IMR-90 (cell line): ENCODE results near the gene ZNF217. TPM values are rescaled to one million over a fixed set of nuclear protein-coding genes. Genes with fewer than 3 reads are reported as not detected.
A peak's percentile ranks its signal among the peaks of the same experiment; 100 is the strongest.

Experiments
- ATAC-seq: fragments of 200-7000 bp; cut with Tn5 transposase; 2 replicates; pipeline ENCODE4 v1.9.1; 2020; ENCODE audit warnings: low read depth, mild to moderate bottlenecking, moderate library complexity
- BruUV-seq: library from RNA; stranded (reverse); fragments of 400-500 nt; replicated peaks from 2 replicates; lab custom pipeline; 2021; lab: Mats Ljungman, UMichigan
- CTCF ChIA-PET: fragments of 300-600 bp; formaldehyde crosslinking; extraction: SDS; loops from one replicate; lab custom pipeline; 2021; ENCODE audit warnings: antibody characterized with exemption; lab: Yijun Ruan, JAX
- POLR2A ChIA-PET: fragments of 300-600 bp; sonication (Branson Sonifier 250); formaldehyde crosslinking; loops from one replicate; lab custom pipeline; 2022; ENCODE audit warnings: antibody characterized with exemption; ENCODE audit not compliant: unreplicated experiment; lab: Charles Lee
- DNase-seq: peaks from one replicate; pipeline ENCODE4 v3.0.0; 2013
- H2AFZ ChIP-seq: replicated peaks from 2 replicates; pipeline ENCODE3; 2013; ENCODE audit warnings: low read length, mild to moderate bottlenecking; ENCODE audit not compliant: poor library complexity
- H2AK5ac ChIP-seq: 2 replicates; pipeline ENCODE4 v1.6.1; 2013; ENCODE audit warnings: low read depth, low read length, inconsistent platforms
- H2AK9ac ChIP-seq: replicated peaks from 2 replicates; pipeline ENCODE3; 2013; ENCODE audit warnings: mild to moderate bottlenecking, low read depth, low read length, moderate library complexity; ENCODE audit not compliant: poor library complexity
- H2BK120ac ChIP-seq: 2 replicates; pipeline ENCODE4 v1.6.1; 2013; ENCODE audit warnings: low read depth, low read length, inconsistent platforms
- H2BK15ac ChIP-seq: 3 replicates; pipeline ENCODE4 v1.6.1; 2013; ENCODE audit warnings: low read depth, low read length, inconsistent platforms
- H2BK20ac ChIP-seq: 2 replicates; pipeline ENCODE4 v1.6.1; 2013; ENCODE audit warnings: low read depth, mild to moderate bottlenecking, inconsistent platforms, low read length, moderate library complexity
- H2BK5ac ChIP-seq: 2 replicates; pipeline ENCODE4 v1.6.1; 2013; ENCODE audit warnings: mild to moderate bottlenecking, low read depth, low read length, inconsistent platforms; ENCODE audit not compliant: poor library complexity, severe bottlenecking
- H3K14ac ChIP-seq: replicated peaks from 2 replicates; pipeline ENCODE4 v1.6.1; 2013; ENCODE audit warnings: low read depth, low read length, inconsistent platforms
- H3K18ac ChIP-seq: 2 replicates; pipeline ENCODE4 v1.6.1; 2013; ENCODE audit warnings: low read depth, low read length, control low read depth
- H3K23ac ChIP-seq: 2 replicates; pipeline ENCODE4 v1.6.1; 2013; ENCODE audit warnings: low read depth, low read length, inconsistent platforms
- H3K27ac ChIP-seq: 2 replicates; pipeline ENCODE4 v1.5.1; 2013; ENCODE audit warnings: mild to moderate bottlenecking, control low read depth, low read length; ENCODE audit not compliant: insufficient read depth
- H3K27me3 ChIP-seq: 2 replicates; pipeline ENCODE4 v1.6.1; 2013; ENCODE audit warnings: low read length; ENCODE audit not compliant: control insufficient read depth, insufficient read depth
- H3K36me3 ChIP-seq: 2 replicates; pipeline ENCODE4 v1.6.1; 2013; ENCODE audit warnings: low read length, mixed read lengths; ENCODE audit not compliant: control insufficient read depth, insufficient read depth
- H3K4ac ChIP-seq: 2 replicates; pipeline ENCODE4 v1.6.1; 2013; ENCODE audit warnings: low read depth, low read length, inconsistent platforms
- H3K4me1 ChIP-seq: 2 replicates; pipeline ENCODE4 v1.6.1; 2013; ENCODE audit warnings: low read length, mixed read lengths; ENCODE audit not compliant: control insufficient read depth, insufficient read depth
- H3K4me2 ChIP-seq: 2 replicates; pipeline ENCODE4 v1.6.1; 2013; ENCODE audit warnings: low read depth, mild to moderate bottlenecking, control low read depth, low read length, moderate library complexity
- H3K4me3 ChIP-seq: 2 replicates; pipeline ENCODE4 v1.5.1; 2013; ENCODE audit warnings: low read depth, mild to moderate bottlenecking, control low read depth, low read length, moderate library complexity; ENCODE audit not compliant: insufficient read depth
- H3K56ac ChIP-seq: 2 replicates; pipeline ENCODE4 v1.6.1; 2013; ENCODE audit warnings: low read length, inconsistent platforms; ENCODE audit not compliant: insufficient read depth; ENCODE audit errors: extremely low read depth
- H3K79me1 ChIP-seq, 2 experiments: 2 replicates each; pipeline ENCODE4 v1.6.1; 2013; ENCODE audit warnings: low read length in 2 of 2, inconsistent platforms in 1 of 2, low read depth in 1 of 2
- H3K9ac ChIP-seq: 2 replicates; pipeline ENCODE4 v1.6.1; 2013; ENCODE audit warnings: low read depth, low read length, control low read depth
- H3K9me1 ChIP-seq: 2 replicates; pipeline ENCODE4 v1.6.1; 2013; ENCODE audit warnings: low read length, inconsistent platforms; ENCODE audit not compliant: insufficient read depth
- H3K9me3 ChIP-seq: 2 replicates; pipeline ENCODE4 v1.6.1; 2013; ENCODE audit warnings: low read length; ENCODE audit not compliant: control insufficient read depth, insufficient read depth
- H4K20me1 ChIP-seq: 2 replicates; pipeline ENCODE4 v1.6.1; 2013; ENCODE audit warnings: low read length, inconsistent platforms; ENCODE audit not compliant: insufficient read depth
- H4K5ac ChIP-seq: 2 replicates; pipeline ENCODE4 v1.6.1; 2013; ENCODE audit warnings: mild to moderate bottlenecking, low read depth, low read length, control low read depth
- H4K8ac ChIP-seq, 2 experiments: 2 replicates each; pipeline ENCODE4 v1.6.1; 2013; ENCODE audit warnings: low read depth in 2 of 2, low read length in 2 of 2, control low read depth in 1 of 2, inconsistent platforms in 1 of 2
- H4K91ac ChIP-seq: 2 replicates; pipeline ENCODE4 v1.6.1; 2013; ENCODE audit warnings: low read depth, low read length, inconsistent platforms; ENCODE audit not compliant: insufficient read depth
- RAD21 ChIP-seq: IDR thresholded peaks from 2 replicates; pipeline ENCODE4 v1.6.1; 2012; ENCODE audit warnings: low read length, improper control_type of control experiment
- WGBS, 2 experiments: methylation state at CpG; one replicate each; pipeline versions ENCODE4 v1.1.5 to v1.1.7; 2013; ENCODE audit warnings: missing lambda C conversion rate in 2 of 2; ENCODE audit not compliant: insufficient read length in 1 of 2; ENCODE audit errors: extremely low coverage in 2 of 2; 5-methylcytosine and 5-hydroxymethylcytosine counted together
- dilution Hi-C: fragments of 300-500 bp; cut with HindIII; formaldehyde crosslinking; loops from one replicate; pipeline ENCODE4 v1.14.3; 2018; ENCODE audit warnings: low sequenced_read_pairs; ENCODE audit not compliant: unreplicated experiment
- in situ Hi-C: fragments of 300-500 bp; cut with MboI; formaldehyde crosslinking; loops from 3 replicates; pipeline ENCODE4 v1.14.3; 2019; ENCODE audit warnings: low sequenced_read_pairs, inconsistent platforms, mixed read lengths
- intact Hi-C: fragments of 100-400 bp; cut with micrococcal nuclease; formaldehyde crosslinking; loops from 2 replicates; pipeline ENCODE4 v1.10.0; 2022
- polyA plus RNA-seq, 3 experiments: library from polyadenylated mRNA; depleted of rRNA; stranded (reverse); fragments of >200 nt; gene quantifications; 2 replicates each; pipeline ENCODE4 v1.2.3, GENCODE V29; 2012; ENCODE audit warnings: low replicate concordance in 1 of 3
- total RNA-seq: library from RNA; depleted of rRNA; stranded (reverse); fragments of >200 nt; gene quantifications from 2 replicates; pipeline ENCODE4 v1.2.3, GENCODE V29; 2012
- TF ChIP-seq, protein P1 (sequence below): fragments of 150-350 bp; IDR thresholded peaks from 2 replicates; pipeline ENCODE4 v1.6.1; 2016; ENCODE audit warnings: low read depth, mild to moderate bottlenecking, low read length, moderate library complexity, borderline replicate concordance

ZNF217 gene
- total and polyA plus RNA-seq, 2 of the 4 experiments (the other 2 are of a cell fraction) = 9.1 to 27.8 TPM

DNA sequence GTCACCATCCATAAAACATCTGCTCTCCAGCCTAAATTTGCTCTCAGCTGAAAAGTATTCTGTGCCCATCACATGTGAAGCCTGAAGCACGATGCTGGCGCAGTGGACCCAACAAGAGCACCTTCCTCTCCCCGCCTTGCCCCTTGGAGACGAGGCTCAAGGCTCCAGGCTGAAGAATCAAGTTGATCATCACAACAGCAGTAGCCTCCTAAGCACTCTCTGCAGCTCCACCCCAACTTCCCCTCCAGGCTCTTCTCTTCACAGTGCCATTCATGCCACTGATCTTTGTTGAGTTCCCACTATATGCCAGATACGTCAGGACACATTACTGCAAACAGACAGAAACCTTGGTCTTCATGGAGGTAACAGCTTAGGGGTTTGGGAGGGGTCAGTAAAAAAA, 41.6 kb upstream of the ZNF217 start:
- no peak overlapping the region; the same call in 2 of the 3 replicates for H2BK15ac ChIP-seq
- TF ChIP-seq RAD21 = no peak
- TF ChIP-seq, protein P1, sequence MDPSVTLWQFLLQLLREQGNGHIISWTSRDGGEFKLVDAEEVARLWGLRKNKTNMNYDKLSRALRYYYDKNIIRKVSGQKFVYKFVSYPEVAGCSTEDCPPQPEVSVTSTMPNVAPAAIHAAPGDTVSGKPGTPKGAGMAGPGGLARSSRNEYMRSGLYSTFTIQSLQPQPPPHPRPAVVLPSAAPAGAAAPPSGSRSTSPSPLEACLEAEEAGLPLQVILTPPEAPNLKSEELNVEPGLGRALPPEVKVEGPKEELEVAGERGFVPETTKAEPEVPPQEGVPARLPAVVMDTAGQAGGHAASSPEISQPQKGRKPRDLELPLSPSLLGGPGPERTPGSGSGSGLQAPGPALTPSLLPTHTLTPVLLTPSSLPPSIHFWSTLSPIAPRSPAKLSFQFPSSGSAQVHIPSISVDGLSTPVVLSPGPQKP = no peak
- H2BK120ac ChIP-seq = no peak overlapping the region
- CTCF ChIA-PET = interaction anchor here (0.7 to 1.5 kb wide), 2 partner anchors 26 to 288 kb away, joined by 3 read pairs; no protein-coding TSS in a partner anchor
- no peaks in the 10 kb centered on the region for H3K4me1 ChIP-seq
- H3K56ac ChIP-seq = no peak overlapping the region
- H2BK20ac ChIP-seq = no peak overlapping the region
- peak overlapping the region; percentile 50; the same call in 1 of the 2 replicates for H2AK5ac ChIP-seq
- H4K8ac ChIP-seq = no peak overlapping the region
- no peak overlapping the region for H3K23ac ChIP-seq
- no CpG with 5 or more reads among the region's 5 CpGs for WGBS, 2 experiments
- peak overlapping the region; percentile 11 for H2AFZ ChIP-seq
- H3K27me3 ChIP-seq = no peaks in the 10 kb centered on the region
- intact Hi-C loops = no loop called here
- in situ Hi-C loops = no loop called here
- no peak overlapping the region for H3K18ac ChIP-seq
- no TSS peak for BruUV-seq
- no peak overlapping the region for H3K27ac ChIP-seq
- no peak overlapping the region for H4K5ac ChIP-seq
- no peaks in the 10 kb centered on the region for H4K20me1 ChIP-seq
- H3K14ac ChIP-seq = no peak overlapping the region
- H3K4me3 ChIP-seq = no peak overlapping the region
- H4K91ac ChIP-seq = no peak overlapping the region; the same call in 1 of the 2 replicates
- H3K4ac ChIP-seq = no peak overlapping the region
- H2BK5ac ChIP-seq = no peak overlapping the region
- H3K4me2 ChIP-seq = no peak overlapping the region
- H3K9me1 ChIP-seq = no peaks in the 10 kb centered on the region; the same call in 1 of the 2 replicates
- H2AK9ac ChIP-seq = no peak overlapping the region
- no peaks in the 10 kb centered on the region for H3K79me1 ChIP-seq
- no peaks in the 10 kb centered on the region for H3K36me3 ChIP-seq
- DNase-seq = no peak
- no peaks in the 10 kb centered on the region for H3K9me3 ChIP-seq
- ATAC-seq = no peak
- H3K9ac ChIP-seq = no peak overlapping the region
- dilution Hi-C loops = no loop called here
- POLR2A ChIA-PET = no interaction called here
